Measurements from ENCODE around the gene PFAS. TPM values are rescaled to one million over a fixed set of nuclear protein-coding genes. Genes with fewer than 3 reads are reported as not detected.

The PFAS gene
- total and polyA plus RNA-seq, 2 experiments from 2014 or later, result 96.1 to 168 TPM

DNA sequence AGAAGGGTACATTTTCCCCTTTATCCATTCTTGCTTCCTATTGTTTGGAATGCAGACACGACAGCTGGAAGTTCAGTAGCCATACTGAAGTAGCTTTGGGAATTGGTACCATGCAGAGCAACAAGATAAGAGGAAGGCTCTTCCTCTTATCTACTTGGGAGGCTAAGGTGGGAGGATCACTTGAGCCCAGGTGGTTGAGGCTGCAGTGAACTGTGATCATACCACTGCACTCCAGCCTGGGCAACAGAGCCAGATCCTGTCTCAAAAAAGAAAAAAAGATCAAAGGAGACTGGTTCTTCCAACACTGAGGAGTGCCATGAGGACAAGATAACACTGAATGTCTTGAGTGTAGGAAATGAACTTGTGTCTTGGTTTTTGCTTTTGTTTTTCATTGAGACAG lies 23.3 kb downstream of the PFAS start:
- Histone ChIP-seq H3K4me2 (no peak overlapping the region), H3K9me2 (ENCODE audit: insufficient read depth) (no peaks in the 10 kb centered on the region), H4K20me1 (replicated peaks; ENCODE audit: insufficient read depth) (peaks cover 9% of the 10 kb centered on the region), H3F3A (replicated peaks; ENCODE audit: low read depth) (0 out of 2 replicates have a peak, but pooled peaks cover 3% of the 10 kb centered on the region), H3K4me1 (ENCODE audit: insufficient read depth) (no peaks in the 10 kb centered on the region), H2AFZ (no peak overlapping the region), H3K27me3 (ENCODE audit: insufficient read depth) (no peaks in the 10 kb centered on the region), H3K79me2 (replicated peaks; ENCODE audit: insufficient read depth) (no peaks in the 10 kb centered on the region), H3K4me3 (no peak overlapping the region), H3K36me3 (ENCODE audit: insufficient read depth) (peaks cover 19% of the 10 kb centered on the region; the same call in 1 of the 2 replicates), H3K27ac (ENCODE audit: low read depth) (no peak overlapping the region)
- Mint-ChIP-seq H3K36me3 (ENCODE audit: low read depth) (peaks cover 45% of the 10 kb centered on the region), H3K27ac (no peak overlapping the region), H3K9me3 (no peaks in the 10 kb centered on the region; the same call in 2 of the 3 replicates), H3K4me1 (no peaks in the 10 kb centered on the region; the same call in 2 of the 3 replicates), H3K27me3 (ENCODE audit: insufficient read depth, low read depth, poor library complexity) (peaks cover 7% of the 10 kb centered on the region), H3K4me3 (no peak overlapping the region)
- no peak for ATAC-seq
- no peak for DNase-seq (ENCODE audit: low spot score)
- TF ChIP-seq, protein P1, sequence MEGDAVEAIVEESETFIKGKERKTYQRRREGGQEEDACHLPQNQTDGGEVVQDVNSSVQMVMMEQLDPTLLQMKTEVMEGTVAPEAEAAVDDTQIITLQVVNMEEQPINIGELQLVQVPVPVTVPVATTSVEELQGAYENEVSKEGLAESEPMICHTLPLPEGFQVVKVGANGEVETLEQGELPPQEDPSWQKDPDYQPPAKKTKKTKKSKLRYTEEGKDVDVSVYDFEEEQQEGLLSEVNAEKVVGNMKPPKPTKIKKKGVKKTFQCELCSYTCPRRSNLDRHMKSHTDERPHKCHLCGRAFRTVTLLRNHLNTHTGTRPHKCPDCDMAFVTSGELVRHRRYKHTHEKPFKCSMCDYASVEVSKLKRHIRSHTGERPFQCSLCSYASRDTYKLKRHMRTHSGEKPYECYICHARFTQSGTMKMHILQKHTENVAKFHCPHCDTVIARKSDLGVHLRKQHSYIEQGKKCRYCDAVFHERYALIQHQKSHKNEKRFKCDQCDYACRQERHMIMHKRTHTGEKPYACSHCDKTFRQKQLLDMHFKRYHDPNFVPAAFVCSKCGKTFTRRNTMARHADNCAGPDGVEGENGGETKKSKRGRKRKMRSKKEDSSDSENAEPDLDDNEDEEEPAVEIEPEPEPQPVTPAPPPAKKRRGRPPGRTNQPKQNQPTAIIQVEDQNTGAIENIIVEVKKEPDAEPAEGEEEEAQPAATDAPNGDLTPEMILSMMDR (conservative IDR thresholded peaks at IDR 0.05; ENCODE audit: low read depth in 2 of 2), result no peak
- TF ChIP-seq, protein P2, sequence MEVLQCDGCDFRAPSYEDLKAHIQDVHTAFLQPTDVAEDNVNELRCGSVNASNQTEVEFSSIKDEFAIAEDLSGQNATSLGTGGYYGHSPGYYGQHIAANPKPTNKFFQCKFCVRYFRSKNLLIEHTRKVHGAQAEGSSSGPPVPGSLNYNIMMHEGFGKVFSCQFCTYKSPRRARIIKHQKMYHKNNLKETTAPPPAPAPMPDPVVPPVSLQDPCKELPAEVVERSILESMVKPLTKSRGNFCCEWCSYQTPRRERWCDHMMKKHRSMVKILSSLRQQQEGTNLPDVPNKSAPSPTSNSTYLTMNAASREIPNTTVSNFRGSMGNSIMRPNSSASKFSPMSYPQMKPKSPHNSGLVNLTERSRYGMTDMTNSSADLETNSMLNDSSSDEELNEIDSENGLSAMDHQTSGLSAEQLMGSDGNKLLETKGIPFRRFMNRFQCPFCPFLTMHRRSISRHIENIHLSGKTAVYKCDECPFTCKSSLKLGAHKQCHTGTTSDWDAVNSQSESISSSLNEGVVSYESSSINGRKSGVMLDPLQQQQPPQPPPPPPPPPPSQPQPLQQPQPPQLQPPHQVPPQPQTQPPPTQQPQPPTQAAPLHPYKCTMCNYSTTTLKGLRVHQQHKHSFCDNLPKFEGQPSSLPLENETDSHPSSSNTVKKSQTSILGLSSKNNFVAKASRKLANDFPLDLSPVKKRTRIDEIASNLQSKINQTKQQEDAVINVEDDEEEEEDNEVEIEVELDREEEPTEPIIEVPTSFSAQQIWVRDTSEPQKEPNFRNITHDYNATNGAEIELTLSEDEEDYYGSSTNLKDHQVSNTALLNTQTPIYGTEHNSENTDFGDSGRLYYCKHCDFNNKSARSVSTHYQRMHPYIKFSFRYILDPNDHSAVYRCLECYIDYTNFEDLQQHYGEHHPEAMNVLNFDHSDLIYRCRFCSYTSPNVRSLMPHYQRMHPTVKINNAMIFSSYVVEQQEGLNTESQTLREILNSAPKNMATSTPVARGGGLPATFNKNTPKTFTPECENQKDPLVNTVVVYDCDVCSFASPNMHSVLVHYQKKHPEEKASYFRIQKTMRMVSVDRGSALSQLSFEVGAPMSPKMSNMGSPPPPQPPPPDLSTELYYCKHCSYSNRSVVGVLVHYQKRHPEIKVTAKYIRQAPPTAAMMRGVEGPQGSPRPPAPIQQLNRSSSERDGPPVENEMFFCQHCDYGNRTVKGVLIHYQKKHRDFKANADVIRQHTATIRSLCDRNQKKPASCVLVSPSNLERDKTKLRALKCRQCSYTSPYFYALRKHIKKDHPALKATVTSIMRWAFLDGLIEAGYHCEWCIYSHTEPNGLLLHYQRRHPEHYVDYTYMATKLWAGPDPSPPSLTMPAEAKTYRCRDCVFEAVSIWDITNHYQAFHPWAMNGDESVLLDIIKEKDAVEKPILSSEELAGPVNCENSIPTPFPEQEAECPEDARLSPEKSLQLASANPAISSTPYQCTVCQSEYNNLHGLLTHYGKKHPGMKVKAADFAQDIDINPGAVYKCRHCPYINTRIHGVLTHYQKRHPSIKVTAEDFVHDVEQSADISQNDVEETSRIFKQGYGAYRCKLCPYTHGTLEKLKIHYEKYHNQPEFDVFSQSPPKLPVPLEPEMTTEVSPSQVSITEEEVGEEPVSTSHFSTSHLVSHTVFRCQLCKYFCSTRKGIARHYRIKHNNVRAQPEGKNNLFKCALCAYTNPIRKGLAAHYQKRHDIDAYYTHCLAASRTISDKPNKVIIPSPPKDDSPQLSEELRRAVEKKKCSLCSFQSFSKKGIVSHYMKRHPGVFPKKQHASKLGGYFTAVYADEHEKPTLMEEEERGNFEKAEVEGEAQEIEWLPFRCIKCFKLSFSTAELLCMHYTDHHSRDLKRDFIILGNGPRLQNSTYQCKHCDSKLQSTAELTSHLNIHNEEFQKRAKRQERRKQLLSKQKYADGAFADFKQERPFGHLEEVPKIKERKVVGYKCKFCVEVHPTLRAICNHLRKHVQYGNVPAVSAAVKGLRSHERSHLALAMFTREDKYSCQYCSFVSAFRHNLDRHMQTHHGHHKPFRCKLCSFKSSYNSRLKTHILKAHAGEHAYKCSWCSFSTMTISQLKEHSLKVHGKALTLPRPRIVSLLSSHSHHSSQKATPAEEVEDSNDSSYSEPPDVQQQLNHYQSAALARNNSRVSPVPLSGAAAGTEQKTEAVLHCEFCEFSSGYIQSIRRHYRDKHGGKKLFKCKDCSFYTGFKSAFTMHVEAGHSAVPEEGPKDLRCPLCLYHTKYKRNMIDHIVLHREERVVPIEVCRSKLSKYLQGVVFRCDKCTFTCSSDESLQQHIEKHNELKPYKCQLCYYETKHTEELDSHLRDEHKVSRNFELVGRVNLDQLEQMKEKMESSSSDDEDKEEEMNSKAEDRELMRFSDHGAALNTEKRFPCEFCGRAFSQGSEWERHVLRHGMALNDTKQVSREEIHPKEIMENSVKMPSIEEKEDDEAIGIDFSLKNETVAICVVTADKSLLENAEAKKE (CRISPR knock-in tag; IDR thresholded peaks at IDR 0.05), result no peak
- TF ChIP-seq STAT1 (IDR thresholded peaks at IDR 0.05; ENCODE audit: unreplicated experiment), result no peak
- no peak for TF ChIP-seq EZH2phosphoT487 (IDR thresholded peaks at IDR 0.05; ENCODE audit: unreplicated experiment)
- no peak for TF ChIP-seq ZNF331 (CRISPR knock-in tag; IDR thresholded peaks at IDR 0.05; ENCODE audit: low read depth)
- no peak for TF ChIP-seq EZH2 (IDR thresholded peaks at IDR 0.05; ENCODE audit: low read depth, unreplicated experiment)
- no peak for TF ChIP-seq POLR2AphosphoS5 (IDR thresholded peaks at IDR 0.05; ENCODE audit: low read depth)

Measured in GM23338 (cell line).